ENCODE measurements around the gene TARM1.

Gene TARM1

GRCh38 chr19:54102421-54103169, 21.4 kb upstream of the TARM1 start, which contains the start of gene NDUFA3:
NDUFA3 (plus strand) TSS chr19:54102855; CDS start chr19:54102879, 24 bp downstream.
- ChIA-PET CTCF (interaction anchor here (0.6 to 0.7 kb wide), 2 partner anchors 74 to 166 kb away, joined by 3 read pairs; no protein-coding TSS in a partner anchor), POLR2A (interaction anchor here (1.0 to 2.8 kb wide), 3 partner anchors 12 to 224 kb away, joined by 3 to 29 read pairs (median 12); partner anchors contain the start of genes CNOT3, PRPF31 and TFPT)
- Histone ChIP-seq H3K27ac (ENCODE audit: extremely low read depth, low read depth, low read length) (peak within 1 kb of the TSS; percentile 63; the same call in 1 of the 2 replicates), H3K36me3 (ENCODE audit: control insufficient read depth in 2 of 2, insufficient read depth in 1 of 2, low read length in 2 of 2) (peaks cover 23 to 35% of the 10 kb centered on the region in 2 experiments), H3K9me3 (ENCODE audit: control insufficient read depth, insufficient read depth, low read depth, low read length) (no peaks in the 10 kb centered on the region), H3K4me3 (ENCODE audit: low read depth, low read length) (peak within 1 kb of the TSS; percentile 97), H3K4me1 (ENCODE audit: control insufficient read depth, insufficient read depth, low read length) (peaks cover 2% of the 10 kb centered on the region; the same call in 1 of the 2 replicates)
- TF ChIP-seq KLF1 (tag by site-specific recombination; IDR thresholded peaks at IDR 0.05) (no peak), ZNF175 (tag by site-specific recombination; IDR thresholded peaks at IDR 0.05) (no peak), OSR2 (tag by site-specific recombination; IDR thresholded peaks at IDR 0.05) (no peak), ZNF664 (tag by site-specific recombination; IDR thresholded peaks at IDR 0.05) (peak; percentile 8; the same call in 1 of the 2 replicates), ZNF248 (tag by site-specific recombination; IDR thresholded peaks at IDR 0.05) (no peak), HIC1 (tag by site-specific recombination; IDR thresholded peaks at IDR 0.05) (peak; percentile 69), ZSCAN18 (tag by site-specific recombination; IDR thresholded peaks at IDR 0.05) (0 out of 2 replicates have a peak, but pooled peaks have one; percentile 37), ATF2 (tag by site-specific recombination; IDR thresholded peaks at IDR 0.05; ENCODE audit: low read depth) (no peak), ZNF394 (tag by site-specific recombination; IDR thresholded peaks at IDR 0.05; ENCODE audit: borderline replicate concordance) (peak; percentile 55; the same call in 1 of the 2 replicates), BCL6B (tag by site-specific recombination; IDR thresholded peaks at IDR 0.05) (no peak), ZNF324 (tag by site-specific recombination; IDR thresholded peaks at IDR 0.05) (peak; percentile 82), ZNF23 (tag by site-specific recombination; IDR thresholded peaks at IDR 0.05; ENCODE audit: borderline replicate concordance) (no peak), ZNF701 (tag by site-specific recombination; IDR thresholded peaks at IDR 0.05) (no peak), ZNF211 (tag by site-specific recombination; IDR thresholded peaks at IDR 0.05; ENCODE audit: low read depth) (no peak), KLF7 (tag by site-specific recombination; IDR thresholded peaks at IDR 0.05; ENCODE audit: borderline replicate concordance) (no peak), ZFP37 (tag by site-specific recombination; IDR thresholded peaks at IDR 0.05) (no peak; the same call in 1 of the 2 replicates), ZNF580 (tag by site-specific recombination; IDR thresholded peaks at IDR 0.05) (peak; percentile 91), MYNN (tag by site-specific recombination; IDR thresholded peaks at IDR 0.05; ENCODE audit: borderline replicate concordance) (no peak), ZNF449 (tag by site-specific recombination; IDR thresholded peaks at IDR 0.05) (no peak), ZNF692 (tag by site-specific recombination; IDR thresholded peaks at IDR 0.05) (no peak), ZNF776 (tag by site-specific recombination; IDR thresholded peaks at IDR 0.05; ENCODE audit: borderline replicate concordance) (no peak), ZNF76 (tag by site-specific recombination; IDR thresholded peaks at IDR 0.05; ENCODE audit: borderline replicate concordance, low read depth) (peak; percentile 97), ELK4 (IDR thresholded peaks at IDR 0.05; ENCODE audit: borderline replicate concordance, low read depth, low read length) (no peak), ZNF140 (tag by site-specific recombination; IDR thresholded peaks at IDR 0.05) (no peak), GLI4 (tag by site-specific recombination; IDR thresholded peaks at IDR 0.05) (peak; percentile 74; the same call in 1 of the 2 replicates)

Data from HEK293 (cell line).